Gastrocnemius medialis (tissue), 4 donors: ENCODE data around the gene INPP4A.

Source experiments
- POLR2A ChIP-seq, 2 donors: fragments of 450-650 bp; IDR thresholded peaks; one replicate each; pipeline ENCODE4 v1.6.1; 2017; ENCODE audit warnings: antibody characterized with exemption in 2 of 2, mild to moderate bottlenecking in 2 of 2, moderate library complexity in 2 of 2
- TF ChIP-seq, protein P1 (sequence below), 5 experiments: fragments of 450-650 bp in 3 of 5; fragments of 200-600 bp in 2 of 5; sonication (generic) in 2 of 5; IDR thresholded peaks in 4 of 5; conservative IDR thresholded peaks in 1 of 5; 1 replicate in 4 of 5; 2 replicates in 1 of 5; pipeline ENCODE4 v1.5.1; 2016 to 2019; ENCODE audit warnings: antibody characterized with exemption in 5 of 5, mild to moderate bottlenecking in 3 of 5, moderate library complexity in 3 of 5

GRCh38 chr2:98517636-98518035 lies 73.0 kb downstream of the INPP4A start:
- TF ChIP-seq, protein P1, sequence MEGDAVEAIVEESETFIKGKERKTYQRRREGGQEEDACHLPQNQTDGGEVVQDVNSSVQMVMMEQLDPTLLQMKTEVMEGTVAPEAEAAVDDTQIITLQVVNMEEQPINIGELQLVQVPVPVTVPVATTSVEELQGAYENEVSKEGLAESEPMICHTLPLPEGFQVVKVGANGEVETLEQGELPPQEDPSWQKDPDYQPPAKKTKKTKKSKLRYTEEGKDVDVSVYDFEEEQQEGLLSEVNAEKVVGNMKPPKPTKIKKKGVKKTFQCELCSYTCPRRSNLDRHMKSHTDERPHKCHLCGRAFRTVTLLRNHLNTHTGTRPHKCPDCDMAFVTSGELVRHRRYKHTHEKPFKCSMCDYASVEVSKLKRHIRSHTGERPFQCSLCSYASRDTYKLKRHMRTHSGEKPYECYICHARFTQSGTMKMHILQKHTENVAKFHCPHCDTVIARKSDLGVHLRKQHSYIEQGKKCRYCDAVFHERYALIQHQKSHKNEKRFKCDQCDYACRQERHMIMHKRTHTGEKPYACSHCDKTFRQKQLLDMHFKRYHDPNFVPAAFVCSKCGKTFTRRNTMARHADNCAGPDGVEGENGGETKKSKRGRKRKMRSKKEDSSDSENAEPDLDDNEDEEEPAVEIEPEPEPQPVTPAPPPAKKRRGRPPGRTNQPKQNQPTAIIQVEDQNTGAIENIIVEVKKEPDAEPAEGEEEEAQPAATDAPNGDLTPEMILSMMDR (IDR thresholded peaks at IDR 0.05 in 4 of 5, conservative IDR thresholded peaks at IDR 0.05 in 1 of 5): no peak
- TF ChIP-seq POLR2A (IDR thresholded peaks at IDR 0.05): no peak
